Body of pancreas (tissue), 4 donors: ENCODE results near the gene ABCC8. TPM values are rescaled to one million over a fixed set of nuclear protein-coding genes. Genes with fewer than 3 reads are reported as not detected.
A peak's percentile ranks its signal among the peaks of the same experiment; 100 is the strongest.

ENCODE experiments used
- ATAC-seq: fragments of 150-250 bp; one replicate; pipeline ENCODE4 v1.9.1; 2016
- DNase-seq, 4 donors: peaks; one replicate each; pipeline ENCODE4 v3.0.0-alpha.2; 2019
- H3K27ac ChIP-seq, 4 donors: fragments of 200-600 bp; sonication (generic); 1 replicate in 3 of 4; 2 replicates in 1 of 4; pipeline versions ENCODE4 v1.5.1 to v1.6.1; 2016 to 2019; ENCODE audit warnings: mild to moderate bottlenecking in 1 of 4, mixed read lengths in 1 of 4, moderate library complexity in 1 of 4
- H3K27me3 ChIP-seq, 2 donors: fragments of 200-600 bp; sonication (generic); one replicate each; pipeline ENCODE4 v1.6.0; 2016; ENCODE audit warnings: mild to moderate bottlenecking in 1 of 2
- H3K36me3 ChIP-seq, 2 donors: fragments of 200-600 bp; sonication (generic); replicated peaks in 1 of 2; 2 replicates each; pipeline ENCODE4 v1.5.1; 2016; ENCODE audit warnings: low read depth in 2 of 2; ENCODE audit not compliant: insufficient read depth in 1 of 2
- H3K4me1 ChIP-seq: fragments of 200-600 bp; sonication (generic); one replicate; pipeline ENCODE4 v1.6.0; 2016
- H3K4me3 ChIP-seq, 2 donors: fragments of 200-600 bp; sonication (generic); 1 replicate in 1 of 2; 2 replicates in 1 of 2; pipeline ENCODE4 v1.5.1; 2016 to 2019
- H3K9me3 ChIP-seq, 3 donors: fragments of 200-600 bp; sonication (generic); 1 replicate in 2 of 3; 2 replicates in 1 of 3; pipeline ENCODE4 v1.5.1; 2016
- CTCF ChIP-seq, 7 experiments: fragments of 450-650 bp in 4 of 7; fragments of 200-600 bp in 3 of 7; sonication (generic) in 3 of 7; IDR thresholded peaks; one replicate each; pipeline ENCODE4 v1.5.1; 2016 to 2019; ENCODE audit warnings: antibody characterized with exemption in 7 of 7
- POLR2A ChIP-seq, 3 donors: fragments of 450-650 bp; IDR thresholded peaks; one replicate each; pipeline ENCODE4 v1.6.1; 2016; ENCODE audit warnings: antibody characterized with exemption in 3 of 3, mild to moderate bottlenecking in 2 of 3
- WGBS, 2 donors: methylation state at CpG; one replicate each; pipeline ENCODE4 v1.1.5; 2017; 5-methylcytosine and 5-hydroxymethylcytosine counted together
- intact Hi-C: fragments of 100-400 bp; cut with DNase I; formaldehyde crosslinking; loops from one replicate; pipeline ENCODE4 v1.15.1; 2023
- total RNA-seq, 2 donors: library from RNA; depleted of rRNA; stranded (reverse); fragments of >200 nt; gene quantifications; one replicate each; pipeline ENCODE4 v1.1.0, GENCODE V29; 2016

The ABCC8 gene
- total RNA-seq, 2 donors from 2014 or later = 42.5 to 87.0 TPM

- no peaks in the 10 kb centered on the region for H3K9me3 ChIP-seq
- H3K27ac ChIP-seq = no peak overlapping the region
- H3K4me3 ChIP-seq = no peak overlapping the region
- H3K4me1 ChIP-seq = peaks cover 14% of the 10 kb centered on the region
- ATAC-seq (no peak), DNase-seq (peak in 1 of 4 donors; percentile 43)
- no peaks in the 10 kb centered on the region for H3K27me3 ChIP-seq
- H3K36me3 ChIP-seq = no peaks in the 10 kb centered on the region
- intact Hi-C loops = loop anchor here (5.0 kb wide), 1 partner anchor 120 kb away; no protein-coding TSS in a partner anchor
- TF ChIP-seq CTCF (IDR thresholded peaks at IDR 0.05) (no peak), POLR2A (IDR thresholded peaks at IDR 0.05) (no peak)
- WGBS, 2 donors = 58 to 70% methylated on average over 6 to 8 of the region's 8 CpGs
These were observed 94.5 kb downstream of the ABCC8 start for GRCh38 chr11:17382046-17382728.

GRCh38 chr11:17381156-17381555 lies 95.5 kb downstream of the ABCC8 start:
- H3K9me3 ChIP-seq = no peaks in the 10 kb centered on the region
- H3K27ac ChIP-seq = no peak overlapping the region
- no peak for ATAC-seq
- intact Hi-C loops = loop anchor here (5.0 kb wide), 1 partner anchor 121 kb away; no protein-coding TSS in a partner anchor
- no peaks in the 10 kb centered on the region for H3K27me3 ChIP-seq
- TF ChIP-seq CTCF (IDR thresholded peaks at IDR 0.05) = no peak
- no peak for TF ChIP-seq POLR2A (IDR thresholded peaks at IDR 0.05)
- H3K4me1 ChIP-seq = peaks cover 8% of the 10 kb centered on the region
- WGBS, 2 donors = 63 to 79% methylated on average over 4 of the region's 4 CpGs
- H3K4me3 ChIP-seq = no peak overlapping the region
- no peaks in the 10 kb centered on the region for H3K36me3 ChIP-seq
- DNase-seq = no peak

- Histone ChIP-seq H3K4me3 (no peak overlapping the region), H3K27ac (no peak overlapping the region), H3K27me3 (no peaks in the 10 kb centered on the region), H3K36me3 (no peaks in the 10 kb centered on the region), H3K9me3 (no peaks in the 10 kb centered on the region), H3K4me1 (no peaks in the 10 kb centered on the region)
- no peak for ATAC-seq
- WGBS, 2 donors = 86 to 90% methylated on average over 7 of the region's 7 CpGs
- DNase-seq = no peak
- intact Hi-C loops = loop anchor here (5.0 kb wide), 1 partner anchor 123 kb away; no protein-coding TSS in a partner anchor
- TF ChIP-seq CTCF (IDR thresholded peaks at IDR 0.05) (no peak), POLR2A (IDR thresholded peaks at IDR 0.05) (no peak)
These were observed 97.1 kb downstream of the ABCC8 start for GRCh38 chr11:17379383-17380180.

GRCh38 chr11:17378655-17379054 lies 98.0 kb downstream of the ABCC8 start:
- ATAC-seq (no peak), DNase-seq (no peak)
- Histone ChIP-seq H3K27me3 (no peaks in the 10 kb centered on the region), H3K27ac (no peak overlapping the region), H3K4me3 (no peak overlapping the region), H3K4me1 (no peaks in the 10 kb centered on the region), H3K36me3 (no peaks in the 10 kb centered on the region), H3K9me3 (no peaks in the 10 kb centered on the region)
- intact Hi-C loops = no loop called here
- 66 to 81% methylated on average over 2 of the region's 2 CpGs for WGBS, 2 donors
- TF ChIP-seq CTCF (IDR thresholded peaks at IDR 0.05) (no peak), POLR2A (IDR thresholded peaks at IDR 0.05) (no peak)
